Measurements from ENCODE around the gene DIO3.
"Not testable (repeated sequence)": the region's sequence is repeated elsewhere in the genome, so short reads cannot be mapped to it uniquely, and the experiment has no call there.

DIO3 gene

GRCh38 chr14:101542391-101542790, 18.9 kb upstream of the DIO3 start:
- DNase-seq (ENCODE audit: low spot score): no peak

GRCh38 chr14:101543814-101544213, 17.5 kb upstream of the DIO3 start:
- no peak for DNase-seq (ENCODE audit: low spot score)

GRCh38 chr14:101544550-101544949, 16.7 kb upstream of the DIO3 start:
- DNase-seq (ENCODE audit: low spot score): no peak

DNA sequence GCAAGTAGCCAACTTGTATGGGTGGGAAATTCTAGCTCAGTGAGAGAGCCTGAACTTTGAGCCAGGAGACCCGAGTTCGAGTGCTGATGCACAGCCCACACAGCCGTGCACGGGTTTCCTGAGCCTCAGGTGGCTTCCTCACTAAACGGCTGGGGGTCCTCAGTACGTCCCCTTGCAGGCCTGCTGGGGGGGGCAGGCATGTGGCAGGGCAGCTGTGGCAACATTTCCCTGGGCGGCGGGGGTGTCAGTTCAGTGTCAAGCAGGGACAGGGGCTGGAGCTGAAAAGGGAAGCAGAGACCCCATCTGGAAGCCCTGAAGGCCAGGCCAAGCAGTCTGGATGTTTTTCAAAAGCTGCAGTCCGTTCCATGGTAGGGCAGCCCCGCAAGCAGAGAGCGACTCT, 14.6 kb upstream of the DIO3 start:
- no peak for DNase-seq (ENCODE audit: low spot score)

DNA sequence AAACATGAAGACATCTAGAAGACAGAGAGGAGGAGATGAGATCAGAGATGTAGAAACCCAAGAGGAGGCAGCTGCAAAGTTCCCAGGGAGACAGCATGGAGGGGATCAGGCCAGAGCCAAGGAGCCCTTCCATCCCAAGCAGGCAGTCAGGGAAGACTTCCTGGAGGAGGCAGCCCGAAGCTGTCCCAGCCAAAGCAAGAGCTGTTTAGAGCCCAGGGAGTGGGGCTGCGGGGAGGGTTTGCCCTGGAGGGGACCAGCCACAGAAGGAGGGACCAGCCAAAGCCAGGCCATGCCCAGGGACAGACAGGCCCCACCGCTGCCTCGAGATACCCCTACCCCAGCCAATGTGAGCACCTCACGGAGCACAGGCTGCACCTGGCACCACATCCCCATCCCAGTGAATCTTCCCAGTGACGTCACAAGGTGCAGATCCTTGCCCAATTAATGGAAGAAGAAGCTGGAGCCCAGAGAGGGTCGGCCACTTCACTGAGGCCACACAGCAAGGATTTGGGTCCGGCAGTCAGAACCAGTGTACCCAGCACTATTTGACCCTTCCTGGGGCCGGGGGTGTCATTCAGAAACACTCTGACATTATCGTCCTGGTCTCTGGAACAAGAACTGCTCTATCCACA, 14.1 kb upstream of the DIO3 start:
- DNase-seq (ENCODE audit: low spot score): no peak

- DNase-seq (ENCODE audit: low spot score): no peak
Observed at GRCh38 chr14:101547961-101548669, 13.2 kb upstream of the DIO3 start.

GRCh38 chr14:101548710-101549109, 12.6 kb upstream of the DIO3 start:
- no peak for DNase-seq (ENCODE audit: low spot score)

DNA sequence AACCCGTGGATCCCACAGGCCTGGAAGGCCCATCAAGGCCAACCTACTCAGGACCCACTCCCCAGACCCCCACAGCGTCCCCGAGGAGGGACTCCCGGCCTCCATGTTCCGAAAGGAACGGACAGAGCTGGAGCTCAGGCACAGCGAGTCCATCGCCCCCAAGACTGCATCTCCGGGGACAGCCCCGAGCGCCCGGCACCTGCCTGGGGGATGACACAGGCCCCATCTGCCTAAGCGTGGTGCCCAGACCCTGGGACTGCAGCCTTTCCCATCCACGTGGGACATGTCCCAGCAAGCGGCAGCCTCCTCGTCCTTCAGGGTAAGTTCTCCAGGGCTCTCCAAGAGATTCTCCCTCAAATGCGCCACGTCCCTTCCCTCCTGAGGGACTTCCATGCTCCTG, 12.1 kb upstream of the DIO3 start:
- DNase-seq (ENCODE audit: low spot score): no peak

DNA sequence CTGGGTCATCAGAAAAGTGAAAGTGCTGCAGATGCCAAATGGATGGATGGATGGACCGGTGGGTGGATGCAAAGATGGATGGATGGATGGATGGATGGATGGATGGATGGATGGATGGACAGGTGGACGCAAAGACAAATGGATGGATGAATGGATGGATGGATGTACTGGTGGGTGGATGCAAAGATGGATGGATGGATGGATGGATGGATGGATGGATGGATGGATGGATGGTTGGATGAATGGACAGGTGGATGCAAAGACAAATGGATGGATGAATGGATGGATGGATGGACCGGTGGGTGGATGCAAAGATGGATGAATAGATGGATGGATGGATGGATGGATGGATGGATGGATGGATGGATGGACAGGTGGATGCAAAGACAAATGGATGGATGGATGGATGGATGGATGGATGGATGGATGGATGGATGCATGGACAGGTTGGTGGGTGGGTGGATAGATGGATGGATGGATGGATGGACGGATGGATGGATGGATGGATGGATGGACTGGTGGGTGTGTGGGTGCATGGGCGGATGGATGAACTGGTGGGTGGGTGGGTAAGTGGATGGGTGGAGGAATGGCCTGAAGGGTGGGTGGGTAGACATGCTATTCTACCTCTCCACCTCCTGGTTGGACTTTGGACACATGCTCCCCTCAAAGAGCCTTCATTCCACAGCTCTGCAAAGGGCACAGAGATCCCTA, 10.9 kb upstream of the DIO3 start:
- DNase-seq (ENCODE audit: low spot score): not testable (repeated sequence)

DNA sequence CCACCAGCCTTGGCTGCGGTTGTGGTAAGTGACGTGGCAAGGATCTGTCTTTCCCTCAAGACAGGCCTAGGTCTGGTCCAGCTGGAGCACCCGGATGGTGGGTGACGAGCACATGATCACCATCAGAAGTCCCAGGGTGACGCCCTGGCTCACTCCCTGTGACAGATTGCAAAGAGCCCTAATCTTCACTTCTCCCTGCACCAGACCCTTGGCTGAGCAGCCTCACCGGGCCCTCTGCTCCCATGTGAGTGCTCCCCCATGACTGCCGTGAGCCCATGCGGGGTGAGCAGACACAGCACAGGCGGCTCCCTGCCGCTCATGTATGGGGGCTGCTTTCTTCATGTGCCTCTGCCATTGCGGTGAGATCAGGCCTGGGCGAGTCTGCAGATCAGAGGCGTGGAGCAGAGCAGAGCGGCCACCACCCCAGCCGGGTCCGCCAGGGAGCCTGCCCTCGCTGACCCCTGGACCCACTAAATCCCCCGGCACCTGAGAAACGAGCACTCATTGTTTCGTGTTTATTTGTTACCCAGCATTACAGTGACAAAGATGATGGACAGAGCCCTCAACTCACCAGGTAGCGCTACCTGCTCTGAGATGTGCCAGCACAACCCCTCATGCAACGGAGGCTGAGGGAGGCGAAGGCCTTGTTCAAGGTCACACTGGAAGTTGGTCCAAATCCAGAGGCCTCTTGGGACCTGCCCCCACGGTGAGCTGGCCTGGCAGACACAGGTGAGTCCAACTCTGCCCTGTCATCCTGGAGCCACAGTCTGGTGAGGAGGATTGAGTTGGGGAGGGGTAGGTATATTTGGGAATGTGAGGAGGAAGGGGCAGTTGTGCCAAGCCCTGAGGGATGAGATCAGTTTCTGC, 9.3 kb upstream of the DIO3 start:
- DNase-seq (ENCODE audit: low spot score): no peak

- DNase-seq (ENCODE audit: low spot score): no peak
Observed at GRCh38 chr14:101552786-101553231, 8.5 kb upstream of the DIO3 start.

- no peak for DNase-seq (ENCODE audit: low spot score)
Observed at GRCh38 chr14:101553393-101553792, 7.9 kb upstream of the DIO3 start.

- DNase-seq (ENCODE audit: low spot score): no peak
Observed at GRCh38 chr14:101553931-101554330, 7.4 kb upstream of the DIO3 start.

GRCh38 chr14:101554991-101555668, 6.2 kb upstream of the DIO3 start:
- no peak for DNase-seq (ENCODE audit: low spot score)

DNA sequence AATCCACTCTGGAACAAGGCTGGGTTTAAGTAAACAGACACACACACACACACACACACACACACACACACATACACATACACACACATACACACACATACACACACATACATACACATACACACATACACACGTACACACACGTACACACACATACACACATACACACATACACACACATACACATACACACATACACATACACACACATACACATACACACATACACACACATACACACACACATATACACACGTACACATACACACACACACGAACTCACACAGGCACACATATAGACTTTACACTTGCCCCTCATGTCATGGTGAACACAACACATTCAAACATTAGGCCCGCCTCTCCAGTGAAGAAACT, 5.6 kb upstream of the DIO3 start:
- DNase-seq (ENCODE audit: low spot score): not testable (repeated sequence)

- no peak for DNase-seq (ENCODE audit: low spot score)
Observed at GRCh38 chr14:101556131-101556530, 5.2 kb upstream of the DIO3 start.

DNA sequence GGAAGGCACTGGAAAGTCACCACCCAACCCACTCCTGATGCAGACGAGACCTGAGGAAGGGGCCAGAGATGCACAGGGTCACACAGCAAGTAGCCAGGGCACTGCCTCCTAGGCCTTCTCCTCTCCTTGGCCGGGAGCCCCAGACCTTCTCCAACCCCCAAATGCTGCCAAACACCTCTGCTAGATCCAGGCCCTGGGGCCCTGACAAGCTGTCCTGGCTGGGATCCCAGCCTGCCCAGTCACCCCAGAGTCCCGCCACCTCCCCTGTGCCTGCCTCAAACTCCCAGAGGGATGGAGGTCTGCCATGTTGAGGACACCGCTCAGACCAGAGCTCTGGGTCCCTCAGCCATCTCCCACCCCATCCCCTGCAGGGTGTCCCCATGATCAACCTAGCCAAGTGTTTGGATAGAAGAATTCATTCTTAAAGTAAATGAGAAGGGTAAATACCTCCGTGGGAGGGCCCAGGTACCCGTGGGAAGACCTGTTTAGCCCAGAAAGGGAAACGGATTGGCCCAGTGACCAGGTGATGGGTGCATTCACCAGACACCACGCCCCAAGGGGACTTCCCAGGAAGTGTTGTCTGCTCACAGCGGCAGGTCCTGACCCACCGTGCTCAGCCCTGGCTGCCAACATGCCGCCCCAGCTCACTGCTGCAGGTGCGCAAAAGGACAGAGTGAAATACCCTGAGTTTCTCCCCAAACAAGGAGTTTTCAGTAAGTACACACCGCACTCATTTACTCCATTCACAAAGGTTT, 4.6 kb upstream of the DIO3 start:
- no peak for DNase-seq (ENCODE audit: low spot score)

GRCh38 chr14:101557321-101557695, 4.0 kb upstream of the DIO3 start:
- no peak for DNase-seq (ENCODE audit: low spot score)

DNA sequence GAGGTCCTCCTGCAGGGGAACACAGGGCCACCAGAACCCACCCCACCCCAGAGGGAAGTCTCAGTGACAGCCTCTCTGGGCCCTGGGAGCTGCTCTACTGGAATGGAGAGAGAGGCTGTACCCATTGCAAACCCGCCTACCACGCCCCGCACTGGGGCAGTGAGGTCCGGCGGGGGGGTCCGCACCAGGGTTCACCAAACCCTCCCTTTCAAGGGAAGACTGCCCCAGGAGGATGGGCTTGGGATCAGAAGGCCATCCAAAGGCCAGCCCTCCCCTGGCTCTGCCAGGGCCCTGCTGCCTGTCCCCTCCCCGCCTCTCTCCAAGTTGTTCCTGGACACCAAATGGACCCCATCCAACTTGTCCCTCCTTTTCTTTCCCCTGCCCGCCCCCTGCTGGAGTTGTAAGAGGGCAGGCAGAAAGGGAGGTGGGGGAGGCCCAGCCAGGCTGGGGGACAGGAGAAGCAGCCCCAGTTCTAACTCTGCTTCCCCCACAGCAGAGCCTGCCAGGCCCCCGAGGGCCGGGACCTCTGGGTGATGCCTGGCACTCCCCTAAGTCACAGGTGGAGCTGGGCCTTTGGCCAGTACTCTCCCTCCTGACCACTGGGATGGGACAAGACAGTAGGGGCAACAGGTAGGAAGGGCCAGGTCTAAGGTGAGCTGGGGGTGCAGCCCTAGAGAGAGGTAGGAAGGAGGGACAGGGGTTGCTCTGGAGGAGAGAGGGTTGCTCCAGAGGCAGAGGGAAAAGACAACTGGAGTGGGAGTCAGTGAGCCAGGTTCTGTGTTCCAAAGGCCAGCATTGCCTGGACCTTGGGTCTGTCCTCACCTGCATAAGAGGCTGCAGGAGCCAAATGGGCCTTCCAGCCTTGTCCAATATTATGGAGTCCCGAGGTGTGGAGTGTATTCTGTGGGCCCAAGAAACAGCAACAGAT, 3.2 kb upstream of the DIO3 start:
- DNase-seq (ENCODE audit: low spot score): no peak

DNA sequence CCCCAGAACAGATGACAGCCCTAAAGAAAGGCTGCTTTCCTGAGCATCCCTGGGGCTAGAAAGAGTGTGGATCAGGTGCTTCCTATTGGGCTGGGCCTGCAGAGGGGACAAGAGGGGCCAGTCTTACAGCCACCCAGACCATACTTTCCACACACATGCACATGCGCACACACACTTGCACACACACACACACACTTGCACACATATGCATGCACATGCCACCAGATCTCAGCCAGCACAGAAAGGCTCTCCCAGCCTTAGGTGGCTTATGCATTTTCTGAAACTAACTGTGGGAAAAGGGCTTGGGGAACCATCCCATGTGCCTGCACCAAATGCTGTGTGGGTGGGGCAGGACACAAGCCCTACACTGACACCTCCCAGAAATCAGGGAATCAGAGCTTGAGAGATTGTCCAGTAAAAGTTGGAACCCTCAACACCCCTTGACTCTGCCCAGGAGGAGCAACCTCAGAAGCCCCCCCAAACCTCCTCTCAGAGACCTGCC, 2.5 kb upstream of the DIO3 start:
- no peak for DNase-seq (ENCODE audit: low spot score)
